Skeletal muscle satellite cell (primary cell): ENCODE data around the gene CENPX.

Source experiments
- H3K27me3 ChIP-seq: 2 replicates; pipeline ENCODE4 v1.7.0; 2013; ENCODE audit warnings: low read length; ENCODE audit not compliant: control insufficient read depth, insufficient read depth
- H3K36me3 ChIP-seq: 2 replicates; pipeline ENCODE4 v1.7.0; 2013; ENCODE audit warnings: mild to moderate bottlenecking, control low read depth, low read length; ENCODE audit not compliant: insufficient read depth
- H3K4me1 ChIP-seq: 2 replicates; pipeline ENCODE4 v1.7.0; 2013; ENCODE audit warnings: low read length; ENCODE audit not compliant: control insufficient read depth, insufficient read depth
- H3K4me2 ChIP-seq: 2 replicates; pipeline ENCODE4 v1.7.0; 2013; ENCODE audit warnings: mild to moderate bottlenecking, low read length
- H3K4me3 ChIP-seq: 2 replicates; pipeline ENCODE4 v1.7.0; 2013; ENCODE audit warnings: low read length
- H3K9ac ChIP-seq: 2 replicates; pipeline ENCODE4 v1.7.0; 2013; ENCODE audit warnings: mild to moderate bottlenecking, low read depth, low read length, moderate library complexity
- H3K9me3 ChIP-seq: replicated peaks from 2 replicates; pipeline ENCODE4 v1.7.0; 2013; ENCODE audit warnings: mild to moderate bottlenecking, control low read depth, low read length

Gene CENPX

DNA sequence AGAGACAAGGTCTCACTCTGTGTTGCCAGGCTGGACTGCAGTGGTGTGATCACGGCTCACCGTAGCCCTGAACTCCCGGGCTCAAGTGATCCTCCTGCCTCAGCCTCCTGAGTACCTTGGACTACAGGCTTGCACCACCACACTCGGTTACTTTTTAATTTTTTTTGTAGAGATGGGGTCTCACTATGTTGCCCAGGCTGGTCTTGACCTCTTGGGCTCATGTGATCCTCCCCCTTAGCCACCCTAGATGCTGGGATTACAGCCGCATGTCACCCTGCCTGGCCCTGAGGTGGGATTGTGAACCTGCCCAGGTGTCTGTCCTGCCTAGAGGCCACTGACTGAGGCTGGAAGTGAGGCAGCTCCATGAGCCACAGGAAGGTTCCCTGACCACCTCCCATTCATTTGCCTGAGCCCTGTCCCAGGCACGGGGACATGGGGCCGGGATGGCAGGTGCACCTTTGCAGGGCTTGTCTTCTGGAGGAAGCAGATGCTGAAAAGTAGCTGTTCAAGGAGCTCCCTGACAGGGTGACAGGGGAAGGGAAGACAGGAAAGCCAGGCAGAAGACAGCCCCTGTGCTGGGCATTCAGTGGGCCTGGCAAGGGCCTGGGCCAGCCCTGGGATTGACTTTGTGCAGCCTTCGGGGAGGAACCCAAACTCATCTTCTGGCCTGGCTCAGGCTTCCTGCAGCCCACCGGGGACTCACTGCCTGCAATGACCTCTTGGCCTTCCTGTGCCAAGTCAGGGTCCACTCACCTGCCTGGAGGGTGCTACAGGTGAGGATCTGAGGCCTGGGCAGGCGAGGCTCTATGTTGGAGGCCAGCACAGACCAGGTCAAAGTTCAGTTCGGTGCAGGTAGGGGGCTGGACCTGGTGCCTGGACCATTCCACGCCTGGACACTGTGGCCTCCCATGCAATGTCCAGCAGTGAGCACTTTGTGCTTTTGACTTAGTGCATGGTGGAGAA, 53.5 kb downstream of the CENPX start:
- Histone ChIP-seq H3K4me3 (no peak overlapping the region), H3K27me3 (no peaks in the 10 kb centered on the region), H3K9ac (no peak overlapping the region), H3K9me3 (peaks cover 8% of the 10 kb centered on the region), H3K4me1 (peaks cover 25% of the 10 kb centered on the region), H3K36me3 (no peaks in the 10 kb centered on the region), H3K4me2 (no peak overlapping the region)
